GM19240 (cell line): Measurements from ENCODE around the gene BLNK.
"Not testable (repeated sequence)": the region's sequence is repeated elsewhere in the genome, so short reads cannot be mapped to it uniquely, and the experiment has no call there.

Experiments
- DNase-seq: peaks from one replicate; pipeline ENCODE4 v3.0.0; 2011; ENCODE audit warnings: low spot score; ENCODE audit not compliant: insufficient read length

The BLNK gene

DNA sequence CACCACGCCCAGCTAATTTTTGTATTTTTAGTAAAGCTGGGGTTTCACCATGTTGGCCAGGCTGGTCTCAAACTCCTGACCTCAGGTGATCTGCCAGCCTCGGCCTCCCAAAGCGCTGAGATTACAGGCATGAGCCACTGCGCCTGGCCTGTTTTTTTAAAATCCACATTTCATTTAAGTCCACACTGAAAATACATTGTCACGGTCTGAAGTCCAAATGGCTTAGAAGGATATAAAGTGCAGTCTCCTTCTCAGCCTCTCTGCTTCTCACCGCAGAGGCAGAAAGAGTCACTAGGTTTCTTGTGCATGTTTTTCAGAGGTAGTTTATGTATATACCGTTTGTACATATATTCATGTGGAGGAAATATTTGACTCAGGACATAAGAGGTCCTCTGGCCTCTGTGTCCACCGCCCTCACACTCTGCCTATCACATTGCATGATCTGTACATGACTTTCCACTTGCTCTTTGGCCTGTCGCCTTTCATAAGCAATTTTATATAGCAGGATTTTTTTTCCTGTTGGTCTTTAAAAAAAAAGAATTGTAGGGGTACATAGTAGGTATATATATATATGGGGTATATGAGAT lies 42.9 kb downstream of the BLNK start:
- DNase-seq: no peak

DNA sequence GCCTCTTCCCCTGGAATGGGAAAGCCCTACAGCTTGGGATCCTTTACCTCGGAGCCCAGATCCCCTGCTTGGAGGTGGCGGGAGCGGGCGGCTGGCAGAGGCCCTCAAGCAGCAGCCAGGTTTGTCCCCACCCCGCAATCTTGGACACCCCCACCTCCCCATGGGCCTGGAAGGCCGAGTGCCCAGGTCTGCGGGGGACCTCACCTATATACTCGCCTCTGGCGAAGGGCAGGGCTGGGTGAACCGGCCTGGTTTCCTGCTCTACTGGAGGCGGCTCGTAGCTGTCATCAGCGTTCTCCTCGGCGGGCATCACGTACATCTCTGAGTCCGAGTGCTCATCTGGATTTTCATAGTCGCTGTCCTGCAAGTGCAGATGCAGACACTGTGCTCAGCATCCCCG lies 44.2 kb downstream of the BLNK start:
- DNase-seq: no peak

GRCh38 chr10:96225119-96225518 lies 46.2 kb downstream of the BLNK start:
- no peak for DNase-seq

DNA sequence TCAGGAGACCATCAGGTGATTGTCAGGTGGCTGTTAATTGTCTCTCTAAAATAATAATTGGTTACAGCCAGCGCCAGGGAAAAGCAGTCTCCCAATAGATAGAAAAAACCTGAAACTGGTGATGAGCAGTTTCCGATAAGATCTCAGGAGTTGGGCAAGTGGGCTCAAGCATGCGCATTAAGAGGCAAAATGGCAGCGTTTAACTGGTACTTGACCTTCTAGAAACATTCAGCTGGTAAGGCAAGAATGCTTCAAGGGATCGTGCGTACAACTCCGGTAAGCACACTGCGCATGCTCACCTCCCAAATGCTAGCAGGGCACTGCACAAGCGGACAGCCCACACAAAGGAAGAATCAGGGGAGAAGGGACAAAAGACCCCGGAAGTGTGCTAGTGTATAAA lies 48.5 kb downstream of the BLNK start:
- DNase-seq: no peak

- DNase-seq: no peak
Measured at GRCh38 chr10:96222441-96222840, 48.9 kb downstream of the BLNK start.

- no peak for DNase-seq
Measured at GRCh38 chr10:96218826-96219225, 52.5 kb downstream of the BLNK start.

GRCh38 chr10:96217711-96218110 lies 53.7 kb downstream of the BLNK start:
- no peak for DNase-seq

DNA sequence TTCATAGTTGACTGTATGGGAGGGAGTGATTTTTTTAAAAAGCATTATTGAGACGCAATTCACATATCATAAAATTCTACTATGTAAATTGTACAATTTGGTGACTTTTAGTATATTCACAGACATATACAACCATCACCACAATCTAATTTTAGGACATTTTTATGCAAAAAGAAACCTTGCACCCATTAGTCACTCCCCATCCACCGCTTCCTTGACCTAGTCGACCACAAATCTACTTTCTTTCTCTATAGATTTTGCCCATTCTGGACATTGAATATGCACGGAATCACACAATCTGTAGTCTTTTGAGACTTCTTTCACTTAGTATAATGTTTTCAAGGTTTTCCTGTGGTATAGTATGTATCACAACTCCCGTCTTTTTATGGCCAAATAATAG lies 54.6 kb downstream of the BLNK start:
- DNase-seq: no peak

GRCh38 chr10:96212911-96213310 lies 58.5 kb downstream of the BLNK start:
- no peak for DNase-seq

DNA sequence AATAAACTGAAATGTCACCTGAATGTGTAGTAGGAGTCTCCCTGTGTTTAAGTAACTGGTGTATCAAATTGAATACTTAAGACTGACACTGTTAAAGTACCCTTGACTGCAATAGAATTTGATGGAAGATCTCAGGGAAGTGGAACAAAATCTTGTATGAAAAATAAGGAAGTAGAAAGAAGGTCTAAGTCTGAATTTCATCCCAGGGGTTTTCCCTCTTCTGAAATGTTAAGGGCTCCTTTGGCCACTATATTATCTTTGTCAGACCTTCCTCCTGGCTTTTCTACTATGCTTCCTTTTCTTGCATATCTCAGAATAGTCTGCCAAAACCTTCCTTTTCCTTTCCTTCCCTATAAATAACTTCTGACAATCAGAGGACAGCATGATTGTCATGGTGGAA lies 59.6 kb downstream of the BLNK start:
- no peak for DNase-seq

- no peak for DNase-seq
Measured at GRCh38 chr10:96208946-96209345, 62.4 kb downstream of the BLNK start.

GRCh38 chr10:96208271-96208670 lies 63.1 kb downstream of the BLNK start:
- DNase-seq: peak; percentile 21

- DNase-seq: no peak
Measured at GRCh38 chr10:96205580-96205979, 65.8 kb downstream of the BLNK start.

DNA sequence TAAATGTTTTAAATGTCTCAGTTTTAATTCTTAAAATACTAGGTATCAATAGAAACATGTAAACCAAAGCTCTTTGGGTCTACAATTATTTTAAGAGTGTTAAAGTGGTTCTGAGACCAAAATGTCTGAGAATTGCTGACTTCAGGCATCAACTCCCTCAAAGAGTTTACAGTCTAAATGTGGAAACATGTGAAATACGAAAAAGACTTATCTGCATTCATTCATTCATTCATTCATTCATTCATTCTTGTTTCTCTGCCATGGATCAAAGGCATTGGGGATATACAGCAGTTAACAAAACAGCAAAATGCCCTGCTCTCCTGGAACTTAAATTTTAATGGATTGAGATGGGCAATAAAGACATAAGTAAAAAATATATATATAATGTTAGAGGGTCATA lies 69.8 kb downstream of the BLNK start:
- DNase-seq: no peak

DNA sequence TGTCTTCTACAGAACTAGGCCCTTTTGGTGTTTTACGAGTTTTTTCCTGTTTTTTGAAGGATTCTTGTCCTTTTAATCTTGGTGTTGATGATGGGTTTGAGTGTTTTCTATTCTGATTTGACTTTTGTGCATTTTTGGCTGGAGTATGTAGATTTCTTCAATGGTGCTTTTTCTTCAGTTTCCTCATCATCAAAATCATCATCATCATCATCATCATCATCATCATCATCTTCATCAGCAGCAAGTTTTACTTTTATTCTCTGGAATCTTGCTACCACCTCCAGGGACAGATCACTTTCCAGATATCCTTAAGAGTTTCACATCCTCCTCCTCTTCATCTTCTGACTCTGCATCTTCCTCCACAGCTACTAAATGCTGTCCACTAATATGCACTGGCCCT lies 81.9 kb downstream of the BLNK start:
- DNase-seq: not testable (repeated sequence)

DNA sequence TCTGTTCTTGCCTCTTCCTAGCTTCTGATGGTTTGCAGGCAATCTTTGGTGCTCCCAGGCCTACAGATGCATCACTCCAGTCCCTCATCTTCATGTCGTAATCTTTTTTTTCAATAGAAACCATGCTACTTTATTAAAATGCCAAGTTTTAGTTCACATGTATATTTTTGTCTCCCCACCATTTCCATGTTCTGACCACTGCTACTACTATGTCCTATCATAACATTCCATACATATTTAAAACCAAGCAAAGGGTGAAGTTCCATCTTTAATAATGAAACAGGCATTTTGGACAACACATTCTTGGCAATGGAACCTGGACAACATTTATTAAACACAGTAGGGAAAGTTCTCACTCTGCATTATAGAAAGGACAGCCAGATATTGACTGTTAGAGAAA lies 82.5 kb downstream of the BLNK start:
- no peak for DNase-seq

- DNase-seq: no peak
Measured at GRCh38 chr10:96188421-96188820, 82.9 kb downstream of the BLNK start.

- no peak for DNase-seq
Measured at GRCh38 chr10:96176985-96177384, 94.4 kb downstream of the BLNK start.

DNA sequence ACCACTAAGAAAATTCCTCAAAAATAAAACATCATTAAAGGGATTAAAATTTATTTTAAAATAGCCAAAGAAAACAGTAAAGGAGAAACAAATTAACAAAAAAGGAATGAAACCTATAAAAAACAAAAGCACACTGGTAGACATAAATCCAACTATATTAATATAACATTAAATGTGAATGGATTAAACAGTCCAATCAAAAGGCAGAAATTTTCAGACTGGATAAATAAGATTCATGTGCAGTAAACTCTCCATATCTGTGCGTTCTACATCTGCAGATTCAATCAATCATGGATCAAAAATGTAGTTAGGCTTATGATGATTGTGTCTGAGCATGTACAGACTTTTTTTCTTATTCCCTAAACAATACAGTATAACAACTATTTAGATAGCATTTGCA lies 98.7 kb downstream of the BLNK start:
- DNase-seq: no peak

DNA sequence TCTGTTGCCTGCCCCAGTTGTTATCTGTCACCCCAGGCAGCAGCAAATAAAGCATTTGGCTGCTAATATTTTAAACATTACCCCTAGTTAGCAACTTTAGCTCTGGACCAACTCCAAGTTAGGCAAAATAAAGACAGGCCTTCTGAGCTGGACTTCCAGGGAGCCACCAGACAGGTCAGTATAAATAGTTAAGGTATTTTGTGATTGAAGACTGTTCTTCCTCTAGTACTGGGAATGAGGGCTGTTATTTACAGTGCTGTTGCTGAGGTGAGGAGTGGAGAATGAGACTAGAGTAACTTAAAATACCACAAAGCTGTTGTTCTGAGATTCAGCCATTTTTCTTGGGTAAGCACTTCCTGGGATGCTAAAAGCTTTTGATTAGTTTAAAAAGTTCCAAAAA lies 101.1 kb downstream of the BLNK start:
- DNase-seq: no peak

DNA sequence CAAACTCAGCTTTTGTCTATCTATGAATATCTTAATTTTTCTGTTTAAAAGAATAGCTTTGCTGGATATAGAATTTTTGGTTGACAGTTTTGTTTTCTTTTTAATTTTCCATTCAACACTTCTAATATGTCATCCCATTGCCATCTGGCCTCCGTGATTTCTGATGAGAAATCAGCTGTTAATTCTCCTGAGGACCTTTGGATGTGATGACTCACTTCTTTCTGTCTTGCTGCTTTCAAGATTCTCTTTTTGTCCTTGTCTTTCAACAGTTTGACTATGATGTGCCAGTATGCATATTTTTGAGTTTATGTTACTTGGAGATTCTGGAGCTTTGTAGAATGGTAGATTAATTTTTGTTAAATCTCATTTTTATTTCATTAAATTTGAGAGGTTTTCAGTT lies 102.8 kb downstream of the BLNK start:
- DNase-seq: no peak

DNA sequence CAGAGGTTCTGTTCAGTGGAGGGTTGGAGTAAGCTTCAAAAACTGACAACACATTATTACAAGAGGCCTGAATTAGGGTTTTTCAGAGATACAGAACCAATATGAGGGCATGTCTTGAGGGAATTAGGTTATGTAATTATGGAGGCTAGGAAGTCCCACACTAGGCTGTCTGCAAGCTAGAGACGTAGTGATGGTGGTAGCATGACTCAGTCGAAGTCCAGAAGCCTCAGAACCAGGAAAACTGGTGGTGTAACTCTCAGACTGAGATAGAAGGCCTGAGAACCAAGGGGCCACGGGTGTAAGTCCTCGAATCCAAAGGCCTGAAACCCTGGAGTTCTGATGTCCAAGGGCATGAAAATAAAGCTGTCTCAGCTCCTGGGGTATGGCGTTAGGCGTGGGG lies 105.6 kb downstream of the BLNK start:
- no peak for DNase-seq

DNA sequence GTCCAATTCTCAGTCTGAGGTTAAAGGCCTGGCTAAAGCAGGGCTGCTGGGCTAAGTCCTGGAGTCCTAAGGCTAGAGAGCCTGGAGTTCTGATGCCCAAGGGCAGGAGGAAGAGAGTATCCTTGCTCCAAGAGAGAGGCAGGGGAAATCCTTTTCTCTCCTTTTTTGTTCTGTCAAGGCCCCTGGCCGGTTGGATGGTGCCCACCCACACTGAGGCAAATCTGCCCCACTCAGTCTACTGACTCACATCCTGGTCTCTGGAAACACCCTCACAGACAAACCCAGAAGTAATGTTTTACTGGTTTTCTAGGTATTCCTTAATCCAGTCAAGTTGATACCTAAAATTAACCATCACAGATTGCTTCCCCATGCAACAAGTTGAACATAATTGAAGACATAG lies 118.3 kb downstream of the BLNK start:
- no peak for DNase-seq

- no peak for DNase-seq
Measured at GRCh38 chr10:96152437-96152836, 118.9 kb downstream of the BLNK start.
